NB4 (cell line): Measurements from ENCODE around the gene BICD1.

ENCODE experiments used
- DNase-seq: peaks from one replicate; pipeline ENCODE4 v3.0.0; 2010; ENCODE audit warnings: low read depth
- H3K4me3 ChIP-seq: one replicate; pipeline ENCODE4 v1.5.1; 2011; ENCODE audit warnings: mild to moderate bottlenecking, low read depth, low read length, moderate library complexity
- CTCF ChIP-seq: IDR thresholded peaks from one replicate; pipeline ENCODE4 v1.5.1; 2012; ENCODE audit warnings: low read depth, low read length
- MAX ChIP-seq: IDR thresholded peaks from 2 replicates; pipeline ENCODE4 v1.6.1; 2011; ENCODE audit warnings: low read depth, low read length
- MYC ChIP-seq: IDR thresholded peaks from 2 replicates; pipeline ENCODE4 v1.6.1; 2011; ENCODE audit warnings: low read depth, low read length
- POLR2A ChIP-seq: IDR thresholded peaks from 2 replicates; pipeline ENCODE4 v1.6.1; 2011; ENCODE audit warnings: mild to moderate bottlenecking; ENCODE audit not compliant: insufficient read length; ENCODE audit errors: extremely low read depth

Gene BICD1

GRCh38 chr12:32106517-32107358 lies at the start of gene BICD1:
Gene BICD1, plus strand, starts transcription at chr12:32106847. Its CDS starts 485 bp downstream, at chr12:32107332.
- peak; percentile 92 for DNase-seq
- H3K4me3 ChIP-seq = peak within 1 kb of the TSS; percentile 87
- TF ChIP-seq MAX = peak; percentile 28
- TF ChIP-seq MYC = peak; percentile 49; the same call in 1 of the 2 replicates
- TF ChIP-seq CTCF = peak; percentile 19
- TF ChIP-seq POLR2A = no peak

DNA sequence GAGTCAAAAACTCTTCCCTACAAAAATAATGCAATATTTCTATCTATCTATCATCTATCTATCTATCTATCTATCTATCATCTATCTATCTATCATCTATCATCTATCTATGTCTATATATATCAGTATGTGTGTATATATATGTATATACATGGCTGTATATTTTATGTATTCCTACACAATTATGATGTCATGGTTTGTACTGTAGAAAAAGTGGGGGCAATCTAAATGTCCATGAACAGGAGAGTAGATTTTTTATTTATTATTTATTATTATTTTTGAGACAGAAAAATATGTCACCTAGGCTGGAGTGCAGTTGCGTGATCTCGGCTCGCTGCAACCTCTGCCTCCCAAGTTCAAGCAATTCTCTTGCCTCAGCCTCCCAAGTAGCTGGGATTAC lies 45.6 kb upstream of the BICD1 start:
- TF ChIP-seq POLR2A = no peak
- no peak for TF ChIP-seq MAX
- TF ChIP-seq MYC = no peak
- TF ChIP-seq CTCF = no peak

DNA sequence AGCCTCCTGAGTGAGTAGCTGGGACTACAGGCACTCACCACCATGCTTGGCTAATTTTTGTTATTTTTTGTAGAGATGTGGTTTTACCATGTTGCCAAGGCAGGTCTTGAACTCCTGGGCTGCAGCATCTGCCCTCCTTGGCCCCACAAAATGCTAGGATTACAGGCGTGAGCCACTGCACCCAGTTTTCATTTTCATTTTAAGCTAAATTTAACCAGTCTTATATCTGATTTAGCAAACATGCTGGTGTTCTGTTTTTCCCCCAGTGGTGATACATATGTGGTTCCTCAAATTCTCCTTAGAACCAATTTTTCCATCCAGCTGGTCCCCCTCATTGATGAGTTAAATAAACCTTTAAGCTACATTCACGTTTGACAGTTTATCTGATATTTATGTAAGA lies 43.8 kb upstream of the BICD1 start:
- no peak overlapping the region for H3K4me3 ChIP-seq
- DNase-seq = peak; percentile 11
- TF ChIP-seq MYC (no peak), POLR2A (no peak), CTCF (no peak), MAX (no peak)

More for the DNA sequence above, 45.6 kb upstream of the BICD1 start:
- no peak for DNase-seq
- no peak overlapping the region for H3K4me3 ChIP-seq

- DNase-seq = no peak
- no peak for TF ChIP-seq MAX
- no peak for TF ChIP-seq POLR2A
- no peak for TF ChIP-seq CTCF
- TF ChIP-seq MYC = no peak
- no peak overlapping the region for H3K4me3 ChIP-seq
Observed at GRCh38 chr12:32063796-32064195, 42.9 kb upstream of the BICD1 start.

DNA sequence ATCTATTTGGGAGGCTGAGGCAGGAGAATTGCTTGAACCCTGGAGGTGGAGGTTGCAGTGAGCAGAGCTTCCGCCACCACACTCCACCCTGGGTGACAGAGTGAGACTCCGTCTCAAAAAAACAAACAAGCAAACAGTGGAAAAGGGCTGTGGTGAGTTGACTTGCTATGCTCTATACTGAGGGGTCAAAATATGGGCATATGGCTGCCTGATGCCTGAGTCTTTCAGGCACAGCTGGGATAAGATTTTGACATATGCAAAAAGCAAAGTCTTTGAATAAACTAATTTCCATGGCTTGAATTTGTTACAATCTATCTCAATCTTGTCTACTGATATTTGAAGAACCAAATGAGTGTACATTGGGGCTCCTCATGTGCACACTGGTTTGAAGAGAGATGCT lies 40.4 kb upstream of the BICD1 start:
- TF ChIP-seq MAX (no peak), CTCF (no peak), POLR2A (no peak), MYC (no peak)
- no peak overlapping the region for H3K4me3 ChIP-seq
- DNase-seq = no peak
